Smooth muscle cell (in vitro differentiated cells): ENCODE measurements around the gene CAPN10. TPM values are rescaled to one million over a fixed set of nuclear protein-coding genes. Genes with fewer than 3 reads are reported as not detected.

Experiments
- DNase-seq: peaks from one replicate; lab custom pipeline; 2025; ENCODE audit not compliant: unreplicated experiment; lab: John Stamatoyannopoulos, UW
- H2AFZ ChIP-seq: fragments of 200-600 bp; sonication (generic); 2 replicates; pipeline ENCODE4 v1.6.0; 2016; ENCODE audit warnings: antibody characterized with exemption, low read depth, mild to moderate bottlenecking
- H3F3A ChIP-seq: fragments of 200-600 bp; sonication (generic); 2 replicates; pipeline ENCODE4 v1.6.0; 2017; ENCODE audit warnings: antibody characterized with exemption, low read depth
- H3K27ac ChIP-seq: fragments of 200-600 bp; sonication (generic); 2 replicates; pipeline ENCODE4 v1.5.1; 2016; ENCODE audit warnings: low read depth, mild to moderate bottlenecking
- H3K27me3 ChIP-seq: fragments of 200-600 bp; sonication (generic); 2 replicates; pipeline ENCODE4 v1.6.1; 2016; ENCODE audit warnings: low read depth, mild to moderate bottlenecking
- H3K36me3 ChIP-seq: fragments of 200-600 bp; sonication (generic); 2 replicates; pipeline ENCODE4 v1.5.1; 2016; ENCODE audit warnings: low read depth
- H3K4me1 ChIP-seq: fragments of 200-600 bp; sonication (generic); 2 replicates; pipeline ENCODE4 v1.5.1; 2016; ENCODE audit warnings: low read depth
- H3K4me2 ChIP-seq: fragments of 200-600 bp; sonication (generic); 2 replicates; pipeline ENCODE4 v1.6.0; 2016; ENCODE audit warnings: mild to moderate bottlenecking
- H3K4me3 ChIP-seq: fragments of 200-600 bp; sonication (generic); 2 replicates; pipeline ENCODE4 v1.5.1; 2016; ENCODE audit warnings: mild to moderate bottlenecking
- H3K79me2 ChIP-seq: fragments of 200-600 bp; sonication (generic); 2 replicates; pipeline ENCODE4 v1.6.0; 2016; ENCODE audit warnings: low read depth, mild to moderate bottlenecking
- H3K9ac ChIP-seq: fragments of 200-600 bp; sonication (generic); 2 replicates; pipeline ENCODE4 v1.6.0; 2016; ENCODE audit warnings: low read depth
- H3K9me3 ChIP-seq: fragments of 200-600 bp; sonication (generic); replicated peaks from 2 replicates; pipeline ENCODE4 v1.5.1; 2016; ENCODE audit warnings: low read depth
- H4K20me1 ChIP-seq: fragments of 200-600 bp; sonication (generic); 2 replicates; pipeline ENCODE4 v1.6.0; 2016; ENCODE audit warnings: low read depth
- WGBS: methylation state at CpG from one replicate; pipeline ENCODE4 v1.1.7; 2016; ENCODE audit warnings: low lambda C conversion rate; 5-methylcytosine and 5-hydroxymethylcytosine counted together
- polyA plus RNA-seq: library from polyadenylated mRNA; unstranded; fragments of >200 nt; fragmentation: Nextera tagmentation; extraction: Ambion mirVana; gene quantifications from 2 replicates; pipeline ENCODE4 v1.2.1, GENCODE V29; 2016
- total RNA-seq: library from RNA; depleted of rRNA; stranded (reverse); fragments of >200 nt; gene quantifications from 2 replicates; pipeline ENCODE4 v1.2.3, GENCODE V29; 2014
- TF ChIP-seq, protein P1 (sequence below): fragments of 200-600 bp; sonication (generic); IDR thresholded peaks from 2 replicates; pipeline ENCODE4 v1.5.1; 2017; ENCODE audit warnings: borderline replicate concordance, mild to moderate bottlenecking, antibody characterized with exemption; ENCODE audit not compliant: insufficient read depth, poor library complexity, severe bottlenecking

Gene CAPN10
- total and polyA plus RNA-seq, 2 experiments from 2014 or later: 6.6 to 17.0 TPM

DNA sequence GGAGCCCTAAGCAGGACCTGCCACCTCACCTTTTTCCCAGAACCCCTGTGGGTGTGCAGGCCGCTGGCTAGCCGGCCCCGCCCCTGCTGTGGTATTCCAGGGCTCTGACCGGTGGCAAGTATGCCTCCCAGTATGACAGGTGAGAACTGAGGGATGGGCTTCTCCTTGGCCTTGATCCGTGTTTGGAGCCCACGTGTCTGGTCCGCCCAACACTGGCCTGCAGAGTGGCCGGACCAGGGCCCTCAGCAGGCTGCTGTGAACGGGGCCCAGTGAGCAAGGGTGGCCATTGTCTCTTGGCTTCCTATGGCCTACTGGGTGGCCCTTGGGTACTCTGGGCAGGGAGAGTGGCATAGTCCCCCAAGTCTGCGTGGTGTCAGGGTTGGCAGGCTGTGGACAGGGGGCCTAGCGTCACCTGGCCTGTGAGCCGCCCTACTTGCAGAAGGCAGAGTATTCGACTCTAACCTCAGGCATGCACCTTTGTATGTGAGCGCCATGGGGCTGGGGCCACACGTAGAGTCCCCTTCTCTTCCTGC is 16.5 kb upstream of the CAPN10 start:
- Histone ChIP-seq H3F3A (peaks cover 9% of the 10 kb centered on the region), H3K79me2 (no peaks in the 10 kb centered on the region), H3K4me2 (peak overlapping the region; percentile 87), H4K20me1 (peaks cover 8% of the 10 kb centered on the region), H3K27me3 (no peaks in the 10 kb centered on the region), H2AFZ (no peak overlapping the region), H3K9ac (no peak overlapping the region), H3K36me3 (no peaks in the 10 kb centered on the region), H3K4me3 (no peak overlapping the region), H3K4me1 (peaks cover 11% of the 10 kb centered on the region), H3K27ac (no peak overlapping the region), H3K9me3 (no peaks in the 10 kb centered on the region)
- DNase-seq: no peak
- 93% methylated on average over 15 of the region's 15 CpGs for WGBS
- TF ChIP-seq, protein P1, sequence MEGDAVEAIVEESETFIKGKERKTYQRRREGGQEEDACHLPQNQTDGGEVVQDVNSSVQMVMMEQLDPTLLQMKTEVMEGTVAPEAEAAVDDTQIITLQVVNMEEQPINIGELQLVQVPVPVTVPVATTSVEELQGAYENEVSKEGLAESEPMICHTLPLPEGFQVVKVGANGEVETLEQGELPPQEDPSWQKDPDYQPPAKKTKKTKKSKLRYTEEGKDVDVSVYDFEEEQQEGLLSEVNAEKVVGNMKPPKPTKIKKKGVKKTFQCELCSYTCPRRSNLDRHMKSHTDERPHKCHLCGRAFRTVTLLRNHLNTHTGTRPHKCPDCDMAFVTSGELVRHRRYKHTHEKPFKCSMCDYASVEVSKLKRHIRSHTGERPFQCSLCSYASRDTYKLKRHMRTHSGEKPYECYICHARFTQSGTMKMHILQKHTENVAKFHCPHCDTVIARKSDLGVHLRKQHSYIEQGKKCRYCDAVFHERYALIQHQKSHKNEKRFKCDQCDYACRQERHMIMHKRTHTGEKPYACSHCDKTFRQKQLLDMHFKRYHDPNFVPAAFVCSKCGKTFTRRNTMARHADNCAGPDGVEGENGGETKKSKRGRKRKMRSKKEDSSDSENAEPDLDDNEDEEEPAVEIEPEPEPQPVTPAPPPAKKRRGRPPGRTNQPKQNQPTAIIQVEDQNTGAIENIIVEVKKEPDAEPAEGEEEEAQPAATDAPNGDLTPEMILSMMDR: no peak

DNA sequence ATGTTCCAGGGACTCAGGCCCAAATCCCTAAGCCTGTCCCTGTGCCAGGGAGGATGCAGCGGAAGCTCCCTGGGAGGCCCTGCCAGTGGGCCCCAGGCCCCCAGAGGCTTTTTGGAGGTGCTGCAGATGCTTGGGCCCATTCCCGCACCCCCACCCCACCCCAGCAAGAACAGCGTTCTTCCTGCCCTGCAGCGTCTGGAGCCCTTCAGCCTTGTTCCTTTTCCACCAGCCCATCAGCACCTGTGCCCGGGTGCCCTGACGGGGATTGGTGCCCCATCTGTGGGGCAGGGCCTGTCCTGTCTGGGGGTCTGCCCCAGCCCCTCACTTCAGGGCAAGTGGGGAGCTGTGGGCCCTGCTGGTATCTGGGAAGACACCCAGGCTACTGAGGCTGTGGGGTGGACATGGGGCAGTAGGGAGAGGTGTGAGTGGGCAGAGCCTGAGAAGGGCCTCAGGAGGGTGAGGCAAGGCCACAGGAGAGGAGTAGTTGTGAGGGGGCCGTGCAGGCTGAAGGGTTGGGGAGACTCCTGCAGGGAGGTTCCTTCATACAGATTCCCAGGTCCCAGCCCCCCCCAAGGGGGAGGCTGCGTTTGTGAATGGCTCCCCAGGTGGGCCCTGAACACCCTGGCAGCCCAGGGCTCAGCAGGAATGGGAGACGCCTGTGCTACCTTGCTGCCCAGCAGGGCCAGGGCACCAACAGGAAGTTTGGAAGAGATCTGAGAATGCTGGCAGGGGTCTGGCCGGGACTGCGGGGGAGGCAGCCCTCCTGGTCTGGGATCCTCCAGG is 15.8 kb upstream of the CAPN10 start:
- Histone ChIP-seq H3K27me3 (no peaks in the 10 kb centered on the region), H3F3A (peaks cover 4% of the 10 kb centered on the region), H3K79me2 (no peaks in the 10 kb centered on the region), H3K4me3 (no peak overlapping the region), H3K4me1 (peaks cover 11% of the 10 kb centered on the region), H3K36me3 (no peaks in the 10 kb centered on the region), H3K9me3 (no peaks in the 10 kb centered on the region), H2AFZ (no peak overlapping the region), H3K4me2 (no peak overlapping the region), H3K27ac (no peak overlapping the region), H3K9ac (no peak overlapping the region), H4K20me1 (peaks cover 8% of the 10 kb centered on the region)
- no peak for DNase-seq
- TF ChIP-seq, protein P1: no peak
- 96% methylated on average over 11 of the region's 11 CpGs for WGBS

DNA sequence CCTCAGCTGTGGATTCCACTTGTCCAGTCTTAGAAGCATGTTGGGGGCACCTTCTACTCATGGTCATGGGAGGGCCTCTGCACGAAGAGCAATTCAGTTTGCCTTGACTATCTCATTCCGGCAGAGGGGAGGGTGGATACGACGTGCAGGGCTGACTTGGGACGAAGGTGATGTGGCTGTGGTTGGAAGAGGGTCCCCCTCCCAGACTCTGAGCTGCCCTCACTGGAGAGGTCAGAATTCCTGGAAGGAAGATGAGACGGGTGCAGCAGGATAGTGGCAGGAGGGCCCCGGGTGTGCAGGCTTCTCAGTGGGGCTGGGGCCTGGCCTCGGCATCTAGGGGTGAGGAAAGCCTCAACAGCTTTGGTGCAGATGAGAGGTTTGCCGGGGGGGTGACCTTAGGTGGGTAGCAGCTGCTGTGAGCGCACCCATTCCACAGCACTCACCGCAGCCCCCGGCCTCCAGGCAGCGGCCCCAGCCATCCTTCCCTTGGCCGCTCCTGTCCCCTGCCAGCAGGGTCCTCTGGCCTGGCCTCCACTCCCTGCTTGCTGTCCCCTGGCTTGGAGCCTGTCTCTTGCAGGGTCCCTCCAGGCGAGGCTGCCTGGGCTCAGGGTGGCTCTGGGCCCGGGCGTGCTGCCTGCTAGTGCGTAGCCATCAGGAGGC is 15.1 kb upstream of the CAPN10 start:
- Histone ChIP-seq H3K9ac (no peak overlapping the region), H3K36me3 (no peaks in the 10 kb centered on the region), H3K27ac (no peak overlapping the region), H4K20me1 (peaks cover 9% of the 10 kb centered on the region), H3K9me3 (no peaks in the 10 kb centered on the region), H3F3A (no peaks in the 10 kb centered on the region), H3K27me3 (no peaks in the 10 kb centered on the region), H3K79me2 (no peaks in the 10 kb centered on the region), H3K4me2 (no peak overlapping the region), H3K4me1 (peaks cover 7% of the 10 kb centered on the region), H3K4me3 (no peak overlapping the region), H2AFZ (no peak overlapping the region)
- no peak for DNase-seq
- TF ChIP-seq, protein P1: no peak
- WGBS: 97% methylated on average over 18 of the region's 18 CpGs
